ENCODE measurements around the gene RPL18. TPM values are rescaled to one million over a fixed set of nuclear protein-coding genes. Genes with fewer than 3 reads are reported as not detected.

Gene RPL18
- total and polyA plus RNA-seq, 9 of the 15 experiments (the other 6 are each of a cell fraction or from before 2014, with no cell fraction given) = 312 to 2,635 (median 1,653) TPM

DNA sequence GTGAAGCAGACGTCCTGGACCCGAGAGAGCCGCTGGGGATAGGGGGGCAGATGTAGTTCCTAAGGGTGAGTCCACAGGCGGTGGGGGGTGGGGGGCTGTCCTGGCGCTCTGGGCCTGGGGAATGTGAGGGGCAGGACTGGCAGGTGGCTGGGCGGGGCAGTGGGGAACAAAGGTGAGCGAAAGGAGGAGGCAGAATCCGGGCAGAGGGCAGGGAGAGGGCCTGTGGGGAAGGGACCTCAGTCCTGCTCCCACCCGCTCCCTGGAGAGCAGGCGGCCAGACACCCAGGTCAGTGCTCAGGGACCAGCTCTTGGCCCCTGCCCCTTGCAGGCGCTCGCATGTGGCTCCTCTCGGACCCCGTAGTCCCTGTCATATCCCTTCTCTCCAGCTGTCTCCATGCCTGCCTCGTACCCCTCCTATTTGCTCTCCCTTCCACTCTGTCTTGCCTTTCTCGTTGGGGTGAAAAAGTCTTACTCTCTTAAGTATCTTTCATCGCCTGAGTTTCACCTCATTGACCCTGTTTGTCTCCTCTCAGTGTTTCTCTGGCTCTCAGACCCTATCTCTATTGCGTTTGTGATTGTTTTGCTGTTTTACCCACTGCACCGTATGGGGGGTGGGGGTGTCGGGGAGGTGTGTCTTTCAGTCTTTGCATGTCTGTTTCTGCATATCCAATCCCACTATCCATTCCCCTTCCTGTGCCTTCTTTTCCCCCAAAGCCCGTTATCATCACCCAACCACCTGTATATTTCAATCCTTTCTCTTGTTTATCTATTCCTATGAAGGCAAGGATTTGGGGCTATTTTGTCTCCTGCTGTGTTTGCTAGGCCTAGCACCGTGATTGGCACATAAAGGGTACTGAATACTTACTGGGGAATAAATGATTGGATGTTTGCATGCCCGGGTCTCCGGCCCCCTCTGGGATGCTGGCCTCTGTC is 6.1 kb upstream of the RPL18 start (continued):
- TF ChIP-seq, protein P1, sequence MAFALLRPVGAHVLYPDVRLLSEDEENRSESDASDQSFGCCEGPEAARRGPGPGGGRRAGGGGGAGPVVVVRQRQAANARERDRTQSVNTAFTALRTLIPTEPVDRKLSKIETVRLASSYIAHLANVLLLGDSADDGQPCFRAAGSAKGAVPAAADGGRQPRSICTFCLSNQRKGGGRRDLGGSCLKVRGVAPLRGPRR (CRISPR knock-in tag; IDR thresholded peaks at IDR 0.05) = no peak
- TF ChIP-seq GABPB1 (CRISPR knock-in tag; IDR thresholded peaks at IDR 0.05) = no peak
- TF ChIP-seq LCOR (CRISPR knock-in tag; IDR thresholded peaks at IDR 0.05) = no peak
- no peak for TF ChIP-seq MTA3 (IDR thresholded peaks at IDR 0.05; ENCODE audit: borderline replicate concordance)
- TF ChIP-seq TEAD4 (IDR thresholded peaks at IDR 0.05; ENCODE audit: low read length) = peak; percentile 13; the same call in 1 of the 2 replicates
- no peak for TF ChIP-seq TEAD4 (CRISPR knock-in tag; IDR thresholded peaks at IDR 0.05; ENCODE audit: borderline replicate concordance)
- TF ChIP-seq, protein P2, sequence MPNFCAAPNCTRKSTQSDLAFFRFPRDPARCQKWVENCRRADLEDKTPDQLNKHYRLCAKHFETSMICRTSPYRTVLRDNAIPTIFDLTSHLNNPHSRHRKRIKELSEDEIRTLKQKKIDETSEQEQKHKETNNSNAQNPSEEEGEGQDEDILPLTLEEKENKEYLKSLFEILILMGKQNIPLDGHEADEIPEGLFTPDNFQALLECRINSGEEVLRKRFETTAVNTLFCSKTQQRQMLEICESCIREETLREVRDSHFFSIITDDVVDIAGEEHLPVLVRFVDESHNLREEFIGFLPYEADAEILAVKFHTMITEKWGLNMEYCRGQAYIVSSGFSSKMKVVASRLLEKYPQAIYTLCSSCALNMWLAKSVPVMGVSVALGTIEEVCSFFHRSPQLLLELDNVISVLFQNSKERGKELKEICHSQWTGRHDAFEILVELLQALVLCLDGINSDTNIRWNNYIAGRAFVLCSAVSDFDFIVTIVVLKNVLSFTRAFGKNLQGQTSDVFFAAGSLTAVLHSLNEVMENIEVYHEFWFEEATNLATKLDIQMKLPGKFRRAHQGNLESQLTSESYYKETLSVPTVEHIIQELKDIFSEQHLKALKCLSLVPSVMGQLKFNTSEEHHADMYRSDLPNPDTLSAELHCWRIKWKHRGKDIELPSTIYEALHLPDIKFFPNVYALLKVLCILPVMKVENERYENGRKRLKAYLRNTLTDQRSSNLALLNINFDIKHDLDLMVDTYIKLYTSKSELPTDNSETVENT (CRISPR knock-in tag; IDR thresholded peaks at IDR 0.05) = no peak
- TF ChIP-seq TRIM24 (IDR thresholded peaks at IDR 0.05) = no peak
- no peak for TF ChIP-seq SMAD2 (IDR thresholded peaks at IDR 0.05; ENCODE audit: low read depth, low read length)
- TF ChIP-seq, protein P3, sequence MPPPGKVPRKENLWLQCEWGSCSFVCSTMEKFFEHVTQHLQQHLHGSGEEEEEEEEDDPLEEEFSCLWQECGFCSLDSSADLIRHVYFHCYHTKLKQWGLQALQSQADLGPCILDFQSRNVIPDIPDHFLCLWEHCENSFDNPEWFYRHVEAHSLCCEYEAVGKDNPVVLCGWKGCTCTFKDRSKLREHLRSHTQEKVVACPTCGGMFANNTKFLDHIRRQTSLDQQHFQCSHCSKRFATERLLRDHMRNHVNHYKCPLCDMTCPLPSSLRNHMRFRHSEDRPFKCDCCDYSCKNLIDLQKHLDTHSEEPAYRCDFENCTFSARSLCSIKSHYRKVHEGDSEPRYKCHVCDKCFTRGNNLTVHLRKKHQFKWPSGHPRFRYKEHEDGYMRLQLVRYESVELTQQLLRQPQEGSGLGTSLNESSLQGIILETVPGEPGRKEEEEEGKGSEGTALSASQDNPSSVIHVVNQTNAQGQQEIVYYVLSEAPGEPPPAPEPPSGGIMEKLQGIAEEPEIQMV (tag; conservative IDR thresholded peaks at IDR 0.05; ENCODE audit: low read depth) = no peak
- no peak for TF ChIP-seq MAFG (tag; conservative IDR thresholded peaks at IDR 0.05)
- TF ChIP-seq XRCC4 (IDR thresholded peaks at IDR 0.05; ENCODE audit: extremely low read depth, insufficient read depth, insufficient read length) = no peak
- TF ChIP-seq SIN3A (IDR thresholded peaks at IDR 0.05; ENCODE audit: borderline replicate concordance in 2 of 2, control insufficient read depth in 1 of 2, low read depth in 2 of 2, low read length in 2 of 2) = no peak
- TF ChIP-seq, protein P4, sequence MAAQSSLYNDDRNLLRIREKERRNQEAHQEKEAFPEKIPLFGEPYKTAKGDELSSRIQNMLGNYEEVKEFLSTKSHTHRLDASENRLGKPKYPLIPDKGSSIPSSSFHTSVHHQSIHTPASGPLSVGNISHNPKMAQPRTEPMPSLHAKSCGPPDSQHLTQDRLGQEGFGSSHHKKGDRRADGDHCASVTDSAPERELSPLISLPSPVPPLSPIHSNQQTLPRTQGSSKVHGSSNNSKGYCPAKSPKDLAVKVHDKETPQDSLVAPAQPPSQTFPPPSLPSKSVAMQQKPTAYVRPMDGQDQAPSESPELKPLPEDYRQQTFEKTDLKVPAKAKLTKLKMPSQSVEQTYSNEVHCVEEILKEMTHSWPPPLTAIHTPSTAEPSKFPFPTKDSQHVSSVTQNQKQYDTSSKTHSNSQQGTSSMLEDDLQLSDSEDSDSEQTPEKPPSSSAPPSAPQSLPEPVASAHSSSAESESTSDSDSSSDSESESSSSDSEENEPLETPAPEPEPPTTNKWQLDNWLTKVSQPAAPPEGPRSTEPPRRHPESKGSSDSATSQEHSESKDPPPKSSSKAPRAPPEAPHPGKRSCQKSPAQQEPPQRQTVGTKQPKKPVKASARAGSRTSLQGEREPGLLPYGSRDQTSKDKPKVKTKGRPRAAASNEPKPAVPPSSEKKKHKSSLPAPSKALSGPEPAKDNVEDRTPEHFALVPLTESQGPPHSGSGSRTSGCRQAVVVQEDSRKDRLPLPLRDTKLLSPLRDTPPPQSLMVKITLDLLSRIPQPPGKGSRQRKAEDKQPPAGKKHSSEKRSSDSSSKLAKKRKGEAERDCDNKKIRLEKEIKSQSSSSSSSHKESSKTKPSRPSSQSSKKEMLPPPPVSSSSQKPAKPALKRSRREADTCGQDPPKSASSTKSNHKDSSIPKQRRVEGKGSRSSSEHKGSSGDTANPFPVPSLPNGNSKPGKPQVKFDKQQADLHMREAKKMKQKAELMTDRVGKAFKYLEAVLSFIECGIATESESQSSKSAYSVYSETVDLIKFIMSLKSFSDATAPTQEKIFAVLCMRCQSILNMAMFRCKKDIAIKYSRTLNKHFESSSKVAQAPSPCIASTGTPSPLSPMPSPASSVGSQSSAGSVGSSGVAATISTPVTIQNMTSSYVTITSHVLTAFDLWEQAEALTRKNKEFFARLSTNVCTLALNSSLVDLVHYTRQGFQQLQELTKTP (IDR thresholded peaks at IDR 0.05; ENCODE audit: low read depth in 1 of 2, partially characterized antibody in 2 of 2) = no peak
- no peak for TF ChIP-seq ILK (tag; IDR thresholded peaks at IDR 0.05; ENCODE audit: borderline replicate concordance, low read depth)
- TF ChIP-seq PHB2 (IDR thresholded peaks at IDR 0.05; ENCODE audit: low read depth) = no peak
- TF ChIP-seq PTBP1 (IDR thresholded peaks at IDR 0.05; ENCODE audit: low read depth, low read length) = no peak
- no peak for TF ChIP-seq ILF3 (IDR thresholded peaks at IDR 0.05; ENCODE audit: borderline replicate concordance)
- TF ChIP-seq ERF (CRISPR knock-in tag; IDR thresholded peaks at IDR 0.05) = no peak

Measured in K562 (cell line).